C4-2B (cell line): ENCODE measurements around the gene MEGF11.

Source experiments
- CTCF ChIP-seq: fragments of 450-650 bp; conservative IDR thresholded peaks from 2 replicates; pipeline ENCODE4 v1.5.1; 2017; ENCODE audit warnings: mild to moderate bottlenecking
- ZFX ChIP-seq: fragments of 450-650 bp; IDR thresholded peaks from 2 replicates; pipeline ENCODE4 v1.6.1; 2017

- TF ChIP-seq CTCF (no peak), ZFX (no peak)
Measured at GRCh38 chr15:65949491-65949890, 304.1 kb downstream of the MEGF11 start.
